GM23248 (cell line): ENCODE measurements around the gene ZNF408.

Experiments used
- EZH2 ChIP-seq: fragments of 200-600 bp; sonication (generic); IDR thresholded peaks from 2 replicates; pipeline ENCODE4 v1.6.1; 2018; ENCODE audit warnings: antibody characterized with exemption, mild to moderate bottlenecking; ENCODE audit not compliant: insufficient read depth, poor library complexity, severe bottlenecking
- EZH2phosphoT487 ChIP-seq: fragments of 200-600 bp; sonication (generic); IDR thresholded peaks from 2 replicates; pipeline ENCODE4 v1.6.1; 2018; ENCODE audit warnings: antibody characterized with exemption, moderate library complexity, mild to moderate bottlenecking, low read depth; ENCODE audit not compliant: insufficient read depth

- TF ChIP-seq EZH2 (no peak), EZH2phosphoT487 (no peak)
These were observed 20.0 kb upstream of the ZNF408 start for GRCh38 chr11:46680815-46681214.
